ENCODE data around the gene SPAG7.

The SPAG7 gene

DNA sequence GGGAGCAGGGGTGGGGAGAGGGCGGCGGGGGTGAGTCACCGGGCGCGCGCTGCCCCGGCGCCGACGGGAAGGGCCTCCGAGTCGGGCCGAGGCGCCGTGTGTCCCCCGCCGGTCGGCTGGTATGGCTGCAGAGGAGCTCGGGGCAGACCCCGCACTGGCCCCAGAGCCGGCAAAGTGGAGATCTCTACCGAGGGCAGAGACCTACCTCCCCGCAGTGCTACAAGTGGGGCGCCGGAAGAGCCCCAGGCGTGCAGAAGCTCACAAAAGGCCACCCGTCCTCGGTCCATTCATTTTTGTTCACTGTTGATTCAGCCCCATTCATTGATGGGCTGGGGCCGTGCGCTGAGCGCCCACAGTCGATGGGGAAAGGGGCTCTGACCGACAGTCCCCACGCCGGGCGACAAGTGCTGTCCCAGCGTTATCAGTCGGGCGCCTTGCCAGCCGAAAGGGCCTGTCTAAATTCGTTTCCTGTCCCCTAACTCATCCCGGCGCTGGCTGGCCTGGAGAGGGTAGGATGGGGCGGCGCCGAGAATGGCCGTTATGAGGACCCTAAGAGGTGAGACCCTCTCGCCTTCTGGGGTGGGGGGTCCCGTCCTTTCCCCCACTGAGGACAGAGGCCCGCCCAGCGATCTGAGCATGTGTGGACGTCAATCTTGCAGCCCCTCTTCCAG, 17.4 kb downstream of the SPAG7 start:
- DNase-seq (ENCODE audit: low read depth, low spot score), result no peak

DNA sequence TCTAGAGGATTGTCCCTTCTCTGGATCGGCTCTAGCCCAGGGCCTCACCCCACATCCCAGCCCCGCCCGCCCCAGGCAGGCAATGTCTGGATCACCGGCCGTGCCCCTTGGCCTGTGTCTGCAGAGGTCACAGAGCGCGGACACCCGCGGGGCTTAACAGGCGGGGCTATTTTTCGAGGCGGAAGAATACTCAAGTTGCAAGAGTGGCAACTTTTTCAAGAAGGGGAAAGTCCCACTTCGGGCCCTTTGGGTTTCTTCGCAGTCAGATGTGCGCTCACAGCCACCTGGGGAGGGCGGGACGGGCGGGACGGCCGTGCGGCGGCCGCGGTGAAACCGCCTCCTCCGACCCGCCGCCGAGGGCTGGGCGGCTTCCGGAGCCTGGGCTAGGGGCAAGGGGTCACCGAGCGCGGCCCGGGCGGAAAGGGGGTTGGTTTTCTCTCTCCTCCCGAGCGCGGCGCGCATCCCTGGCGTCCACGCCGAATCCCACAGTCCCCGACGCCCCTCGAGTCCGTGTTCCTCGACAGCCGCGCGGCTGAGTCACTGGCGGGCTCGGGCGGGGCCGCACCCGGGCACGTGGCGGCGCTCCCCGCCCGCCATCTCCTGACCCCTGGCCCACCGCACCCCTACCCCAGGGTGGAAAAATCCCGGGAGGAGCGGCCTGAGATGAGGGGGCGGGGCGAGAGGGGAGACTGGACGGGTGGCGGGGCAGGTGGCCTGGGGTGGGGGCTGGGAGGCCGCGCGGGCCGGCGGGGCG, 18.1 kb downstream of the SPAG7 start:
- peak; percentile 55 for DNase-seq (ENCODE audit: low read depth, low spot score)

DNA sequence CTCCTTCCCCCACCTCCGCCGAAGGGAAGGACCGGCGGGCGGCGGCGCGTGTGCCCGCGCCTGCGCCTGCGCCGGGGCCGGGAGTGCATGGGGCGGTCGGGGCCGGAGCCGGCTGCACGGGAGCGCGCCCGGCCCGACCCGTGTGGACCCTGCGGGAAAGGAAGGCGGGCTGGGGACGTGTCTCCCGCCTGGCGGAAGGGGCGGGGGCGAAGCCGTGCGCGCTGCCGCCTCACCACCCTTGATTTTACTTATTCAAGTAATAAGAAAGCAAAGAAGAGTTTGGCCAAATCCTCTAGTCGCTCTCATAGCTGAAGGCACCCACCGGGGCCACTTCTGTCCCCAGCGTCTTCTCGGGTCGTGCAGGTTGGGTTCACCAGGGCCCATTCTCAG, 18.7 kb downstream of the SPAG7 start:
- DNase-seq (ENCODE audit: low read depth, low spot score), result no peak

DNA sequence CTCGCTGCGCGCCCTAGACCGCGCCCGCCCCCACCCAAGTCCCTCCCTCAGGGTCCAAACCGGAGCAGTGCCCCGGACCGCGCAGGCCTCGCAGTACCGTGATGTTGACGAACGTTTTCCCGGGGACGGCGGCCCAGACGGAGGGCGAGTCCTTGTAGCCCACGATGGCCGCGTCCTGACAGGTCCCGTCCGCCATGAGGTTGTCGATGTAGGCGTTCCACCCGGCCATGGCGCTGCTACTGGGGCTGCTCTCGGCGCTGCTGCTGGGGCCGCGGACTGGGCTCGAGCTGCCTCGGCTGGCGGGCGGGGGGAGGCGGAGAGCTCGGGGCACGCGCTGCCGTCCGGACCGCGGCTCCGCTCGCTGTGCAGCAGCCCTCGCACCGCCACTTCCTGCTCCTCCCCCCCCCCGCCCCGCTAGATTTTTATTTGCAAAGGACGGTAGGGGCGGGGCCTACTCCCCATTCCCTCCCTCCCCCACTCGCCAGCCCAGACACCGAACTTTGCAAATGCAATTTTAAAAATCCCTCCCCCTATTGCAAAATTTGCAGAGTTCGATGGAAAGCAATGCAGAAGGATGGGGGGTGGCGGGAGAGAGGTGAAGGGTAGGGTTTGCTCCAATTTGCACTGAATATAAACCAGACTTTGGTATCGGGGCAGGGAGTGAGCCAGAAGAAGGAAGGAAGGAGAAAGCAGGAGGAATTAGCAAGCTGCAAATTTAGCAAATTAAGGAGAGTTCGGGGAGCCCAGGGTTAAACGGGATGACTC, 19.3 kb downstream of the SPAG7 start, which contains the start of gene PFN1:
Gene PFN1 (minus strand): TSS at position 365 of the 765 bp plus-strand sequence. CDS start 136 bp downstream, at position 229.
- peak; percentile 83 for DNase-seq (ENCODE audit: low read depth, low spot score)

DNA sequence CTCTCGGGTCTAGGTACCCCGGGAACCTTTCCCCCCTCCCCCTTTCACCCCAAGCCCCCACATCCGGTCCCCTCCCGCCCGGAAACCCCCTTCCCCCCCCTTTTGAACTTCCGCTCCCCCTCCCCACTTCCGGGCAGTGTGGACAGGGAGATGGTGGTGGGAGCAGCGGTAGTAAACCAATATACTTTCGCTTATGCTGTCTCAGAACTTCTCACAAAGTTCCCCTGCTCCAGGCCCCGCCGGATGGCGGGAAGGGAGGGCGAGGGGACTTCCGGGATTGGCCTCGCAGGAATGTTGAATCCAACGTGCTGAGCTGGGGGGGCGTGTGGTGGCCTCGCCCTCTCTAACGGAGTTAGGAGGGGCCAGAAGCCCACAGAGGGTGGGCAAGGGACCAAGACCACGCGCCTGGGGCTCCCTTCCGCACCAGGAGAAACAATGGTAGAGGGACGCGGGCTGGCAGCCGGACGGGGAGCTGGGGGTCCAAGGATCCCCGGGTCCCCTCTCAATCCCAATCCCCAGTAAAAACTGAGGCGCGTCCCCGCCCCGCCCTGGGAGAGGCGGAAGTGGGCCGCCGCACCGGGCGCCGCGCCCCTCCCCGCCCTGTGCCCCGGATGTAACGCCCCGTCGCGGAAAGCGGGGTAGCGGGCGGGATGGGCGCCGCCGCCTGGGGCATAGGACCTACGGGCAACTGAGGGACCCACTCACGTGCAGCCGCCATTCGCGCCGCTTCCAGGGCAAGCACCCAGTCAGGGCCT, 20.0 kb downstream of the SPAG7 start:
- no peak for DNase-seq (ENCODE audit: low read depth, low spot score)

DNA sequence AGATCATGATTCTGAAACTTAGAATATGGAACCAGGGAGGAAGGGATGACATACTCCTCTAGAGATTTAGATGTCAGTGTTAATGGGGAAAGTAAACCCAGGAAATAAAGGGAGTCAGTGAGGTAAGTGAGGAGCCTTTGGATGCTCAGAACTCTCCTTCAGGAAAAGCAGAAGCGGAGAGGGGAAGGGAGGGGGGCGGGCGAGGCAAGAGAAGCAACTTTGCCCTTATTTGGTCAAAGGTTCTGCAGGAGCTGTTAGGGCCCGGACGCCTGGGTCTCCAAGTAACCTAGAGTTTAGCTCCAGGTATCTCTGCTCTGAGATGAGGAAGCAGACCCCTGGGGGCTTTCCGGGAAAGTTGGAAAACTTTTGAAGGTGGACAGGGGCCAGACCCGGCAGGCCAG, 20.6 kb downstream of the SPAG7 start:
- no peak for DNase-seq (ENCODE audit: low read depth, low spot score)

DNA sequence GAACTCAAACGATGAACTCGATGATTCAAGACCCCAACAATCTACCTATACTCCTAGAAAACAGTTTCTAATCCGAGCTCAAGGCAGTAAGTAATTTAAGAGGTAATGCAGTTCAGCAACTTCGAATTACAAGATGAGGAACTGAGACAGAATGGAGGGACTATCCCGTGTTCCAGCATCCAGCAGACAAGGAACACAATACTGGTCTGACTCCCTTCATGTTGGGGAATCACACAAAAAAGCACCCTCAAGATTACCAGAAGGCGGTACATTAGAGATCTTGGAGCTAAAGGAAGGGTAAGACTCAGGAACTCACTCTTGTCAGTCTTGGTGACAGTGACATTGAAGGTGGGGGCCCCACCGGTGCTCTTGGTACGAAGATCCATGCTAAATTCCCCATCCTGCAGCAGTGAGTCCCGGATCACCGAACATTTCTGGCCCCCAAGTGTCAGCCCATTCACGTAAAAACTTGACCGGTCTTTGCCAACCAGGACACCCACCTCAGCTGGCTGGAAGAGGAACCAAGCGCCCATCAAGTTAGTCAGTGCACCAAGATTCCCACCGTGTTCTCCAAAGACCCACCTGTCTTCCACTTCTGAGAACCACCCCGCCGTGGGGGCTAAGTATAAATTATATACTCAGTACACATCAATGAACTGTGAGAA, 21.2 kb downstream of the SPAG7 start:
- DNase-seq (ENCODE audit: low read depth, low spot score), result no peak

DNA sequence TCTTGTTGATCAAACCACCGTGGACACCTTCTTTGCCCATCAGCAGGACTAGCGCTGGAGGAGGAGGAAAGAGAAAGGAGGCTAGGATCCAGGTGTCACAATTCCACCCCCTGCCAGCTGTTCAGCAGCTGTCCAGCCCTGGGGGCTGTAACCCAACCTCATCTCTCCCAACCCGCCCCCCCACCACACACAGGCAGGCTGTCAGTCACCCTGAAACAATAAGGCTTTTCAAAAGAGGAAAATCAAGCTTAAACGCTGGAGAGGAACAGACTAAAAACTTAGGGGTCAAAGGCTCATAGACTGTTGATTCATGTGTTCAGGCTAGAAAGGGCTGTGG, 21.7 kb downstream of the SPAG7 start:
- DNase-seq (ENCODE audit: low read depth, low spot score), result no peak

DNA sequence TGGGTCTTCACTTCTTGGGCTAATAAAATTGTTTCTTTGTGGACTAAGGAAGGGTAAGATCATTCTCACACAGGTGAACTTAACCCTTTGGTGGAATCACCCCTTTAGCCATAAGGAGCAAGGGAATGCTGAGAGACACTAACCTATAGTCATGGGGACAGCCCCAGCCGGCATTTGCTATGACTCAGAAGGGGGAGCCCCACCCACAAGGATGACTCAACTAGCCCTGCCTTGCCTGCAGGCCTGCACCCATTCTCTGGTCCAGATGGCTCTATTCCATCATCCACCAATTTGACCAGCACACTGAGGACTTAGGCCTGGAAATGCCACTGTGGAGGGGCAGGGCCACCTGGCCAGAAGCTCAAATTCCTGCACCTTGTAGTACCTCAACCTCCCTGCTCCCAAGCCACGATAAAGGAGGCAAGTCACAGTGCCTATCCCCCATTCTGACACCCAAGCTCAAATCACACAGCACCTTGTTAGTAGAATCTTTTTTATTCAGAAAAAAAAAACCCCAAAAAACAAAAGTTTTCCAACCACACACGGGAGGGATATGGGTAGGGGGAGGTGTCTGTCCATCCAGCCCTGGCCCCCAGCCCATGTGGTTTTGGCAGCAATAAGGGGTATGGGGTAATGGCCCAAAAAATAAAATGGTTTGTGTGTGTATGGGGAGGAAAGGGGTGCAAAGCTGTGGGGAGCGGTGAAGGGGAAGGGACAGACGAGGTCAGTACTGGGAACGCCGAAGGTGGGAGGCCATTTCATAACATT, 22.3 kb downstream of the SPAG7 start:
- peak; percentile 73 for DNase-seq (ENCODE audit: low read depth, low spot score)

DNA sequence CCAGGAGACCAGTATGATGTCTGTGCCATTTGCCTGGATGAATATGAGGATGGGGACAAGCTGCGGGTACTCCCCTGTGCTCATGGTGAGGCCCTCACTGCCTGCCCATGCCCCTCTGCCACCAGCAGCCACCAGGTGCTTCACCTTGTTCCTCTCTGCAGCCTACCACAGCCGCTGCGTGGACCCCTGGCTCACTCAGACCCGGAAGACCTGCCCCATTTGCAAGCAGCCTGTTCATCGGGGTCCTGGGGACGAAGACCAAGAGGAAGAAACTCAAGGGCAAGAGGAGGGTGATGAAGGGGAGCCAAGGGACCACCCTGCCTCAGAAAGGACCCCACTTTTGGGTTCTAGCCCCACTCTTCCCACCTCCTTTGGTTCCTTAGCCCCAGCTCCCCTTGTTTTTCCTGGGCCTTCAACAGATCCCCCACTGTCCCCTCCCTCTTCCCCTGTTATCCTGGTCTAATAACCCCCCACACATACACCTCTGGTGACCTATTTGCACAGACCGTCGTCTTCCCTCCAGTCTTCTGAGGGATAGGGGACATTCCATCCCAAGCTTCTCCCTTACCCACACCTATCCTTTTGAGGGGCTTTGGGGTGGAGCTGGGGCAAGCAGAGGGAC, 23.0 kb downstream of the SPAG7 start:
- DNase-seq (ENCODE audit: low read depth, low spot score), result no peak

DNA sequence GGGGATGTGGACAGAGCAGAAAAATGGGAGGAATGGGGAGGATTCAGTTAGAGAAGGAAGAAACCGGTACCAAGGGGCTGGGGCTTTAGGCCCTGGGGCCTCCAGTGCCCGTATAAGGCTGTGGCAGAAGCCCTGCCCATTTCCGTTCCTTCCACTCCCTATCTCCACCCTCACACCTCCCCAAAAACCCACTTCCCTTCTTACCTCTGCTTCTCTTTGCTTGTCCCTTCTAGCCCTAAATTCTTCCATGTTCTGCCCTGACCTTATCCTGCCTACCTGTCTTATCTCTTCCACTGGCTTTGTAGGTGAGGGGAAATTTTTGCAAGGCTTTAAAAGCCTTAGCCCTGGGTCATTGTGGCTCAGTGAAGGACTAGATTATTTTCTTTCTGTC, 23.5 kb downstream of the SPAG7 start:
- no peak for DNase-seq (ENCODE audit: low read depth, low spot score)

DNA sequence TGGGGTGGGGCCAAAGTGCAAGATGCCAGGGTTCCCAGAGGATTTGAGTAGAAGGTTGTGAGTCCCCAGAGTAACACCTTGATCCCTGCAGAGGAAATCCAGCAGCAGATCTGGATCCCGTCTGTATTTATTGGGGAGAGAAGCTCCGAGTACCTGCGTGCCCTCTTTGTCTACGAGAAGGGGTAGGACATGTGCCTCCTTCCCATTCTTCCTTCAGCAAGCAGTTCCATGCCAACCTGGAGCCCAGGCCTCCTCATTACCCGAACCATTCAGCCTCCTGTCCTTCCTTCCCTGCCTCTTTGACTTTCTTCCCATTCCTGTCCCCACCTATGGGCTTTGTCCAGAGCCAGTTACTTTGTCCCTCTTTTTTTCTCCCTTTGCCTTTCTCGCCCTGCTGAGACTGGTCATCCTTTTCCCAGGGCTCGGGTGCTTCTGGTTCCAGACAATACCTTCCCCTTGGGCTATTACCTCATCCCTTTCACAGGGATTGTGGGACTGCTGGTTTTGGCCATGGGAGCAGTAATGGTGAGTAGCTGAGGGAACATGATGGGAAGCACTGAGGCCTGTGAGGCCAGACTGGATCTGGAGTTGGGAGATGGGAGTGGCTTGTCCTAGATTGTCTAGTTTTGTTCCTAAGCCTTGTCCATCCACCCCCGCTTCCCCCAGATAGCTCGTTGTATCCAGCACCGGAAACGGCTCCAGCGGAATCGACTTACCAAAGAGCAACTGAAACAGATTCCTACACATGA, 24.7 kb downstream of the SPAG7 start:
- DNase-seq (ENCODE audit: low read depth, low spot score), result no peak

DNA sequence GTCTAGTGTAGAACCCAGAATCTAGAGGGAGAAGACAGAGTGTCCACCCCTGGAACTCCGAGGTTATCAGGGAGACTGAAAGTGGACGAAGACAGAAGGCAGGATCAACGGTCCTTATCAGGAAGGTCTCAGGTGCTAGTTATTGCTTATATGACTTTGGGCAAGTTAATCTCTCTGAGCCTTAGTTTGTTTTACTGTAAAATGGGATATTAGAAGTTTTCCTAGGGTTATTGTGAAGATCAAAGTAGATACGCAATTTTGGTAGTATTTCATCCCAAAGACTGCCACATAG, 26.4 kb downstream of the SPAG7 start:
- DNase-seq (ENCODE audit: low read depth, low spot score), result no peak

DNA sequence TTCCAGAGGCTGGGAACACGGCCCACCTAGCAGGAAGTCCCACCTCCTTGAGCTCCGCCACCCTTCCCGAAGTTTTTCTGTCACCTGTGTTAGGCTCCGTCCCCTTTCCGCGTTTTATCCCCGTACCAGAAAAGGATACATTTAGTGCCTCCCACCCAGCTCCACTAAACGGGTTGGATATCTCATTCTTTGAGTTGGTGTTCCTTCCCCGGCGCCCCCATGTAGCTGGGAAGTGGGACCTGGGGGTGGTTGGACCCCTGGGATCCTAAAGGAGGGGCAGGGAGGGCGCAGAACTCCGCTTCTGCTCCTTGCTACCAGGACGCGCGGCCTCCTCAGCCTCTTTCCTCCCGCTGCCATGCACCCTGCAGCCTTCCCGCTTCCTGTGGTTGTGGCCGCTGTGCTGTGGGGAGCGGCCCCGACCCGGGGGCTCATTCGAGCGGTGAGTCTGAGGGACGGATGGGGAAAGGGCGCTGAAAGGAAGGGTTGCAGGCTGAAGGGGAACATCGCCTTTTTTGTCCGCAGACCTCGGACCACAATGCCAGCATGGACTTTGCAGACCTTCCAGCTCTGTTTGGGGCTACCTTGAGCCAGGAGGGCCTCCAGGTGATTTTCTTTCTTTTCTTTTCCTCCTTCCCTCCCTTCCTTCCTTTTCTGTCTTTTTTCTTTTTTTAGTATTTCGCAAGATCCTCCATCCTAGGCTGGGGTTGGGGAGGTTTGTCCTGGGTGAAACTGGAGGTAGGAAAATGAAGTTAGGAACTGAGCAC, 26.9 kb downstream of the SPAG7 start:
- DNase-seq (ENCODE audit: low read depth, low spot score), result no peak

DNA sequence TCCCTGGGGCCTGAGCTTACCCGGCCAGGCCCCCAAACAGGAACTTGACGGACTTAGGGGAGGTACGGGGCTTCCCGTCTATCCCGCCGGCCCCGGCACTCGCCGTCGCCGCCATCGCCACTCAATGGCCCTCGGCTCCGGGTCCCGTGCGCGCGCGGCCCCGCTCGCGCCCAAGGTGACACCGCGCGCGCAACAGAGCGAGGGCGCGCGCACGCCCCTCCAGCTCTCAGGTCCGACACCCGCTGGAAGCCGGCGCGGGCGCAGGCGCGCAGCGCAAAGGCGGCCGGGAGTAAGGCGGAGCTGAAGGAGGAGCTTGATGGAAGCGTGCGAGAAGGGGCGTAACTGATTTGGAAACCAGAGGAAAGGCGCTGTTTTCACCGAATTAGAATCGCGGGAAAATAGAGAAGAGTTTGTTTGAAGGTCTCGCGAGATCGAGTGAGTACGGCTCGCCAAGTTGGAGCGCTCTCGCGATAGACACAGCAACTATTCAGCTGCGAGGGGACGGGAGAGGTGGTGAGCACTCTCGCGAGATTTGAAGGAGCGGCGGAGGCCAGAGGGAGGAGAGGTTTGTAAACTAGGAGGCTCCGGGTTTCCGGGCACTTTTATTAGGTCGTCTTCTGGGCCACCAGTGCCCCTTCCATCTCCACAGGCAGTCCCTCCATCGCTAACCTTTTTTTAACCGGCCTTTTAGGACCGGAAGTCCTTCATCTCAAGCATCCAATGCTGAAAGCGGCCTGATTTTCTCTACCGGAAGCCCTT, 27.6 kb downstream of the SPAG7 start, which contains the start of the genes RNF167 and SLC25A11:
Gene RNF167 (plus strand): TSS at position 473 of the 759 bp plus-strand sequence. CDS start 642 bp downstream, outside the sequence.
Gene SLC25A11 (minus strand): TSS at position 251 of the 759 bp plus-strand sequence. CDS start 136 bp downstream, at position 115.
- peak; percentile 94 for DNase-seq (ENCODE audit: low read depth, low spot score)

DNA sequence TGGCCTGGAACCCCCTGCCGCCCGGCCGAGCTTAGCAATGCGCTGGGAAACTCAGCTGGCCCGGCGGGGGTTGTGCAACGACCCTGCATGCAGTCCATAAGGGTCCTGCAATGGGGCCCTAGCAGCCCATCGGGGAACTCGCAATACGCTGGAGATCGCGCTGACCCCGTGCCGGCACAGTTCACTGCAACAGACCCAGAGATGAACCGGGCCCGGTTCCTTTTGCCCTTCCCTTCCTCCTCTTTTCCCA, 28.1 kb downstream of the SPAG7 start:
- DNase-seq (ENCODE audit: low read depth, low spot score), result no peak

DNA sequence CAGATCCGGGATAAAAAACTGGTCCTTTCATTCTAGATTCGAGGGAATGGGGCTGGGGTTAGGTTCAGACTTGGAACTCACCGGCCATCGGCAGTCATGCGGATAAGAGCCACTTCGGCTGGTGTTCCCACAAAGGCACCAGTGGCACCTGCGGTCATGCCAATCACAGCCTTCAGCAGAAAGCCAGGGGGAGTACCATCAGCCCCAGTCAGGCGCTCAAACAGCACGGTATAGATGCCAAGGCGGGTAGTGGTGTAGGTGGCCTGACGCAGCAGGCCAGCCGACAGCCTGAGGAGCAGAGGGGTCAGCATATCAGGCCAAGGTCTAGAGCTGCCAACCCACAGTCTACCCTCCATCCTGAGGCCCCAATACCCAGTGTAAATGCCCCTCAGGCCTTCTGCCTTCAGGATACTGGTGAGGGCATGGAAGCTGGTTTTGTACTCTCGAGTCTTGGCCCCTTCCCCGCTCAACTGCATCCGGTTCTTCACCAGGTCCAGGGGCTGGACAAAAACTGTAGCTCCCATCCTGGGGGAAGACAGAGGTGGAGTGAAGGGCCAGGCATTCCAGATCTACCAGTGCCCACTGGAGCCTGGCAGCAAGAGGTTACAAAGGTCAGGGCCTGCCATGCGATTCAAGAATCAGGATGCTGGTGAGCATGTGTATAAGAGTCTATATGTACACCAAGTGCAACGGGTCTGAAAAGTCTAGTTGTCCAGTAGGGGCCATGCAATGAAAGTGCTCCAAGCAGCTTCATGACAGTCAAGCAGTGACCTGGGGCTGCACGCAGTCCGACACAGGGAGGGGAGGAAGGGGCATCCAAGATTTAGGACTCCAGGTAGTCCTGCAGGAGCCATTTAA, 28.7 kb downstream of the SPAG7 start:
- DNase-seq (ENCODE audit: low read depth, low spot score), result no peak
